ENCODE results near the gene SLC23A2. TPM values are rescaled to one million over a fixed set of nuclear protein-coding genes. Genes with fewer than 3 reads are reported as not detected.

SLC23A2 gene
- polyA plus RNA-seq, 1 of the 3 experiments (the other 2 are of a cell fraction) = 14.0 TPM

DNA sequence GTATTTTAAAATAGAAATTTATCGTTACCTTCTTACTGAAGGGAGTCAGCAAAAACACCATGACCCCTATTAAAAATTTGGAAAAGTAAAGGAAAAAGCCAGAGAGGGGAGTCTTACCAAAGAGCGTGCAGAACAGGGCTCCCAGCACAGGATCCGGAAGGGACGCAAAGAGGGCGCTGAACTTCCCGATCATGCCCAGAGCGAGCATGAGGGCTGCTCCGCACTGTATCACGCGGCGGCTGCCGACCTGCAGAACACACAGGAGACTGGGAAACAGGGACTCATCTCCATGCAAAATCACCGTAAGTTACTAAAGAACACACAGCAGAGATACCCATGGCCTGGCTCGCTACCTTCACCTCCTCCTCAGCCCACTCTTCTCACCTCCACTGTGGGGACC, 138.6 kb downstream of the SLC23A2 start:
- H3K4me1 ChIP-seq (ENCODE audit: control insufficient read depth in 1 of 2, insufficient read depth in 2 of 2, low read depth in 1 of 2, low read length in 1 of 2) = no peaks in the 10 kb centered on the region
- ChIA-PET CTCF (no interaction called here), POLR2A (no interaction called here)
- no peak overlapping the region for H3K4me3 ChIP-seq (ENCODE audit: low read depth in 2 of 2, low read length in 1 of 2)
- H3K36me3 ChIP-seq (replicated peaks in 1 of 2; ENCODE audit: control insufficient read depth in 1 of 2, insufficient read depth in 2 of 2, low read length in 1 of 2) = peaks cover 13 to 41% of the 10 kb centered on the region in 2 experiments
- no peak overlapping the region for H3K4me2 ChIP-seq
- H3K27me3 ChIP-seq (ENCODE audit: insufficient read depth) = no peaks in the 10 kb centered on the region
- H3K9ac ChIP-seq = no peak overlapping the region
- H2AFZ ChIP-seq (ENCODE audit: low read depth) = no peak overlapping the region
- TF ChIP-seq JUND (IDR thresholded peaks at IDR 0.05) (no peak), RCOR1 (IDR thresholded peaks at IDR 0.05; ENCODE audit: low read length) (no peak), CHD2 (IDR thresholded peaks at IDR 0.05; ENCODE audit: low read length, partially characterized antibody) (no peak)
- TF ChIP-seq, protein P1, sequence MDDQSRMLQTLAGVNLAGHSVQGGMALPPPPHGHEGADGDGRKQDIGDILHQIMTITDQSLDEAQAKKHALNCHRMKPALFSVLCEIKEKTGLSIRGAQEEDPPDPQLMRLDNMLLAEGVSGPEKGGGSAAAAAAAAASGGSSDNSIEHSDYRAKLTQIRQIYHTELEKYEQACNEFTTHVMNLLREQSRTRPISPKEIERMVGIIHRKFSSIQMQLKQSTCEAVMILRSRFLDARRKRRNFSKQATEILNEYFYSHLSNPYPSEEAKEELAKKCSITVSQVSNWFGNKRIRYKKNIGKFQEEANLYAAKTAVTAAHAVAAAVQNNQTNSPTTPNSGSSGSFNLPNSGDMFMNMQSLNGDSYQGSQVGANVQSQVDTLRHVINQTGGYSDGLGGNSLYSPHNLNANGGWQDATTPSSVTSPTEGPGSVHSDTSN (IDR thresholded peaks at IDR 0.05) = no peak
- no peaks in the 10 kb centered on the region for H3K9me2 ChIP-seq
- no peaks in the 10 kb centered on the region for H3K79me2 ChIP-seq (ENCODE audit: insufficient read depth)
- WGBS (ENCODE audit: low lambda C conversion rate) = 95% methylated on average over 12 of the region's 14 CpGs
- no peaks in the 10 kb centered on the region for H3K9me3 ChIP-seq
- no peak overlapping the region for H3K27ac ChIP-seq (ENCODE audit: low read depth in 2 of 2, low read length in 1 of 2)
- H4K20me1 ChIP-seq (ENCODE audit: insufficient read depth) = no peaks in the 10 kb centered on the region
- no peaks in the 10 kb centered on the region for H3F3A ChIP-seq (replicated peaks; ENCODE audit: insufficient read depth)
- DNase-seq = no peak

DNA sequence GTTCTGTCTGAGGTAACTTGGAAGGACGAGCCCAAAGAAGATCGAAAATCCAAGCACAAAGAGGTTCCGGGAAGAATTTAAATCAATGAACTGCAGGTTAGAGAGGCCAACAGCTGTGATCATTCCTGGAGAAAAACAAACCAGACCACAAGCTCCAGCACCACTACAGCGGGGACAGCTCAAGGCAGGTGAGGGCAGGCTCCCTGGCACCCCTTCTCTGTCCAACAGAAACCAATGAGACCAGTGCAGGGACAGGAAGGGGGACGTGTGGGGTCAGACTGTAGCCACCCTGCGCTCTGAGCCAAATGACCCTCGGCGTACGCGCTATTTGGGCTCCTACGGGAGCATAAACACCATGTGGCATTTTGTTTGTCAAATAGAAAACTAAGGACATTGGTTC, 139.3 kb downstream of the SLC23A2 start:
- H3K4me2 ChIP-seq = no peak overlapping the region
- DNase-seq = no peak
- CTCF ChIA-PET = no interaction called here
- H3K9ac ChIP-seq = no peak overlapping the region
- H3K9me3 ChIP-seq = no peaks in the 10 kb centered on the region
- H3K79me2 ChIP-seq (ENCODE audit: insufficient read depth) = no peaks in the 10 kb centered on the region
- H3K9me2 ChIP-seq = no peaks in the 10 kb centered on the region
- H2AFZ ChIP-seq (ENCODE audit: low read depth) = no peak overlapping the region
- no peaks in the 10 kb centered on the region for H3F3A ChIP-seq (replicated peaks; ENCODE audit: insufficient read depth)
- 96% methylated on average over 11 of the region's 11 CpGs for WGBS (ENCODE audit: low lambda C conversion rate)
- no peaks in the 10 kb centered on the region for H4K20me1 ChIP-seq (ENCODE audit: insufficient read depth)
- TF ChIP-seq FOSL2 (IDR thresholded peaks at IDR 0.05; ENCODE audit: borderline replicate concordance, low read depth) (no peak), TCF12 (IDR thresholded peaks at IDR 0.05) (no peak)
- TF ChIP-seq, protein P2, sequence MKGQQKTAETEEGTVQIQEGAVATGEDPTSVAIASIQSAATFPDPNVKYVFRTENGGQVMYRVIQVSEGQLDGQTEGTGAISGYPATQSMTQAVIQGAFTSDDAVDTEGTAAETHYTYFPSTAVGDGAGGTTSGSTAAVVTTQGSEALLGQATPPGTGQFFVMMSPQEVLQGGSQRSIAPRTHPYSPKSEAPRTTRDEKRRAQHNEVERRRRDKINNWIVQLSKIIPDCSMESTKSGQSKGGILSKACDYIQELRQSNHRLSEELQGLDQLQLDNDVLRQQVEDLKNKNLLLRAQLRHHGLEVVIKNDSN (IDR thresholded peaks at IDR 0.05; ENCODE audit: borderline replicate concordance, low read depth) = no peak
- no peaks in the 10 kb centered on the region for H3K27me3 ChIP-seq (ENCODE audit: insufficient read depth)
- H3K4me3 ChIP-seq (ENCODE audit: low read depth in 2 of 2, low read length in 1 of 2) = no peak overlapping the region
- peaks cover 13 to 41% of the 10 kb centered on the region in 2 experiments for H3K36me3 ChIP-seq (replicated peaks in 1 of 2; ENCODE audit: control insufficient read depth in 1 of 2, insufficient read depth in 2 of 2, low read length in 1 of 2)
- POLR2A ChIA-PET = no interaction called here
- H3K27ac ChIP-seq (ENCODE audit: low read depth in 2 of 2, low read length in 1 of 2) = no peak overlapping the region
- H3K4me1 ChIP-seq (ENCODE audit: control insufficient read depth in 1 of 2, insufficient read depth in 2 of 2, low read depth in 1 of 2, low read length in 1 of 2) = no peaks in the 10 kb centered on the region

DNA sequence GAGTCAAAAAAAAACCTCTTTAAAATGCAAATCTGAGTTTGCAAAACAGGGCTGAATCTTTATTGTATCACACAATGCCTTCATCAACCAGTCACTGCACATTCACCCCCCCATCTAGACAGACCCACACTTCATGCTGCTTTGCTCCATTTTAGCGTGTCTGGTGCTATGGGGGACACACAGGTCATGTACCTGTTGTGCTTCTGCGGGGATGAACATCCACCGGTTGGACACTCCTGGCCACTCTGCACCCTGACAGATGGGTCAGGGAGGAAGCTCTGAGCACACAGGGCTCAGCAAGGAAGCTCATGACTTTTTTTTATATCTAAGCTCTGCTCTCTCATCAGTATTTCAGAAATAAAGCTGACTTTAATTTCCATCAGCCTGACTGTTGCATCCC, 143.3 kb downstream of the SLC23A2 start:
- no peak overlapping the region for H2AFZ ChIP-seq (ENCODE audit: low read depth)
- CTCF ChIA-PET = interaction anchor here (1.1 kb wide), 1 partner anchor 92 kb away, joined by 3 read pairs; no protein-coding TSS in a partner anchor
- H3K4me1 ChIP-seq (ENCODE audit: control insufficient read depth in 1 of 2, insufficient read depth in 2 of 2, low read depth in 1 of 2, low read length in 1 of 2) = no peaks in the 10 kb centered on the region
- H3K27me3 ChIP-seq (ENCODE audit: insufficient read depth) = no peaks in the 10 kb centered on the region
- no peaks in the 10 kb centered on the region for H3K79me2 ChIP-seq (ENCODE audit: insufficient read depth)
- no peaks in the 10 kb centered on the region for H3F3A ChIP-seq (replicated peaks; ENCODE audit: insufficient read depth)
- POLR2A ChIA-PET = no interaction called here
- WGBS (ENCODE audit: low lambda C conversion rate) = 87% methylated on average over 3 of the region's 3 CpGs
- no peaks in the 10 kb centered on the region for H4K20me1 ChIP-seq (ENCODE audit: insufficient read depth)
- TF ChIP-seq MEF2A (IDR thresholded peaks at IDR 0.05; ENCODE audit: borderline replicate concordance, low read depth) (no peak), NFIC (IDR thresholded peaks at IDR 0.05; ENCODE audit: borderline replicate concordance) (no peak), POLR2AphosphoS5 (IDR thresholded peaks at IDR 0.05; ENCODE audit: low read depth, low read length) (no peak), SMC3 (IDR thresholded peaks at IDR 0.05; ENCODE audit: low read depth, low read length) (no peak), CHD2 (IDR thresholded peaks at IDR 0.05; ENCODE audit: low read length, partially characterized antibody) (no peak), TAF1 (IDR thresholded peaks at IDR 0.05; ENCODE audit: borderline replicate concordance, low read depth, low read length) (no peak), MXI1 (IDR thresholded peaks at IDR 0.05; ENCODE audit: low read depth, low read length) (no peak), RFX5 (IDR thresholded peaks at IDR 0.05; ENCODE audit: low read length) (no peak)
- TF ChIP-seq, protein P1 (IDR thresholded peaks at IDR 0.05) = no peak
- TF ChIP-seq, protein P3, sequence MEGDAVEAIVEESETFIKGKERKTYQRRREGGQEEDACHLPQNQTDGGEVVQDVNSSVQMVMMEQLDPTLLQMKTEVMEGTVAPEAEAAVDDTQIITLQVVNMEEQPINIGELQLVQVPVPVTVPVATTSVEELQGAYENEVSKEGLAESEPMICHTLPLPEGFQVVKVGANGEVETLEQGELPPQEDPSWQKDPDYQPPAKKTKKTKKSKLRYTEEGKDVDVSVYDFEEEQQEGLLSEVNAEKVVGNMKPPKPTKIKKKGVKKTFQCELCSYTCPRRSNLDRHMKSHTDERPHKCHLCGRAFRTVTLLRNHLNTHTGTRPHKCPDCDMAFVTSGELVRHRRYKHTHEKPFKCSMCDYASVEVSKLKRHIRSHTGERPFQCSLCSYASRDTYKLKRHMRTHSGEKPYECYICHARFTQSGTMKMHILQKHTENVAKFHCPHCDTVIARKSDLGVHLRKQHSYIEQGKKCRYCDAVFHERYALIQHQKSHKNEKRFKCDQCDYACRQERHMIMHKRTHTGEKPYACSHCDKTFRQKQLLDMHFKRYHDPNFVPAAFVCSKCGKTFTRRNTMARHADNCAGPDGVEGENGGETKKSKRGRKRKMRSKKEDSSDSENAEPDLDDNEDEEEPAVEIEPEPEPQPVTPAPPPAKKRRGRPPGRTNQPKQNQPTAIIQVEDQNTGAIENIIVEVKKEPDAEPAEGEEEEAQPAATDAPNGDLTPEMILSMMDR (IDR thresholded peaks at IDR 0.05) = no peak
- TF ChIP-seq, protein P4, sequence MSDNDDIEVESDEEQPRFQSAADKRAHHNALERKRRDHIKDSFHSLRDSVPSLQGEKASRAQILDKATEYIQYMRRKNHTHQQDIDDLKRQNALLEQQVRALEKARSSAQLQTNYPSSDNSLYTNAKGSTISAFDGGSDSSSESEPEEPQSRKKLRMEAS (IDR thresholded peaks at IDR 0.05; ENCODE audit: low read depth) = no peak
- peaks cover 13 to 41% of the 10 kb centered on the region in 2 experiments for H3K36me3 ChIP-seq (replicated peaks in 1 of 2; ENCODE audit: control insufficient read depth in 1 of 2, insufficient read depth in 2 of 2, low read length in 1 of 2)
- no peak for DNase-seq
- no peaks in the 10 kb centered on the region for H3K9me2 ChIP-seq
- H3K9me3 ChIP-seq = no peaks in the 10 kb centered on the region
- H3K4me3 ChIP-seq (ENCODE audit: low read depth in 2 of 2, low read length in 1 of 2) = no peak overlapping the region
- no peak overlapping the region for H3K4me2 ChIP-seq
- no peak overlapping the region for H3K9ac ChIP-seq
- no peak overlapping the region for H3K27ac ChIP-seq (ENCODE audit: low read depth in 2 of 2, low read length in 1 of 2)
